CD4-positive, alpha-beta memory T cell (primary cell): Measurements from ENCODE around the gene WARS2. TPM values are rescaled to one million over a fixed set of nuclear protein-coding genes. Genes with fewer than 3 reads are reported as not detected.

Source experiments
- CTCF ChIA-PET: fragments of 350-600 bp; sonication (Branson Sonifier 250); formaldehyde crosslinking; loops from one replicate; lab custom pipeline; 2021; ENCODE audit warnings: inconsistent platforms; ENCODE audit not compliant: partially characterized antibody; lab: Charles Lee
- POLR2A ChIA-PET: fragments of 350-600 bp; sonication (Branson Sonifier 250); formaldehyde crosslinking; loops from one replicate; lab custom pipeline; 2021; ENCODE audit not compliant: partially characterized antibody; lab: Charles Lee
- DNase-seq, 5 donors: peaks; one replicate each; pipeline versions ENCODE4 v3.0.0 to v3.0.0-alpha.2; 2020 to 2022; ENCODE audit warnings: mixed read lengths in 1 of 5
- H3K27ac ChIP-seq: one replicate; pipeline ENCODE4 v1.7.0; 2013; ENCODE audit warnings: low read depth, low read length
- H3K27me3 ChIP-seq: 2 replicates; pipeline ENCODE4 v1.7.0; 2013; ENCODE audit warnings: mild to moderate bottlenecking, low read length, moderate library complexity; ENCODE audit not compliant: insufficient read depth
- H3K36me3 ChIP-seq: 2 replicates; pipeline ENCODE4 v1.7.0; 2013; ENCODE audit warnings: mild to moderate bottlenecking, low read length, moderate library complexity; ENCODE audit not compliant: insufficient read depth
- H3K4me1 ChIP-seq: 2 replicates; pipeline ENCODE4 v1.7.0; 2013; ENCODE audit warnings: mild to moderate bottlenecking, low read length, moderate library complexity; ENCODE audit not compliant: insufficient read depth
- H3K4me3 ChIP-seq, 2 donors: one replicate each; pipeline ENCODE4 v1.7.0; 2013; ENCODE audit warnings: low read length in 2 of 2, mild to moderate bottlenecking in 1 of 2
- H3K9me3 ChIP-seq, 2 donors: one replicate each; pipeline ENCODE4 v1.7.0; 2013; ENCODE audit warnings: low read length in 2 of 2, control low read depth in 1 of 2; ENCODE audit not compliant: control insufficient read depth in 1 of 2
- H3K27ac Mint-ChIP-seq, 7 donors: one replicate each; pipeline ENCODE4 v1.8.0; 2020 to 2021; ENCODE audit warnings: mixed read lengths in 7 of 7, mild to moderate bottlenecking in 6 of 7, inconsistent platforms in 3 of 7, moderate library complexity in 3 of 7
- H3K27me3 Mint-ChIP-seq, 2 donors: one replicate each; pipeline ENCODE4 v1.8.0; 2020 to 2021; ENCODE audit warnings: mixed read lengths in 2 of 2
- H3K36me3 Mint-ChIP-seq, 2 donors: one replicate each; pipeline ENCODE4 v1.8.0; 2020 to 2021; ENCODE audit warnings: mixed read lengths in 2 of 2, inconsistent platforms in 1 of 2, mild to moderate bottlenecking in 1 of 2
- H3K4me1 Mint-ChIP-seq, 4 donors: one replicate each; pipeline ENCODE4 v1.8.0; 2020 to 2021; ENCODE audit warnings: mixed read lengths in 4 of 4, mild to moderate bottlenecking in 1 of 4
- H3K4me3 Mint-ChIP-seq, 8 donors: one replicate each; pipeline ENCODE4 v1.8.0; 2020 to 2021; ENCODE audit warnings: mixed read lengths in 8 of 8, mild to moderate bottlenecking in 7 of 8, moderate library complexity in 6 of 8, inconsistent platforms in 3 of 8
- H3K9me3 Mint-ChIP-seq, 8 donors: one replicate each; pipeline ENCODE4 v1.8.0; 2020 to 2021; ENCODE audit warnings: mixed read lengths in 8 of 8, mild to moderate bottlenecking in 5 of 8, inconsistent platforms in 3 of 8, moderate library complexity in 1 of 8
- intact Hi-C: fragments of 100-400 bp; cut with micrococcal nuclease; formaldehyde crosslinking; loops from one replicate; pipeline ENCODE4 v1.15.1; 2023
- polyA plus RNA-seq, 2 donors: library from polyadenylated mRNA; unstranded; fragments of 300-500 nt; fragmentation: Illumina TruSeq; gene quantifications; one replicate each; pipeline ENCODE4 v1.2.3, GENCODE V29; 2021
- total RNA-seq, 2 experiments: library from RNA; stranded (reverse); gene quantifications; one replicate each; pipeline ENCODE4 v1.2.3, GENCODE V29; 2021

Gene WARS2
- total and polyA plus RNA-seq, 4 experiments from 2014 or later = 6.9 to 12.4 (median 10.4) TPM

DNA sequence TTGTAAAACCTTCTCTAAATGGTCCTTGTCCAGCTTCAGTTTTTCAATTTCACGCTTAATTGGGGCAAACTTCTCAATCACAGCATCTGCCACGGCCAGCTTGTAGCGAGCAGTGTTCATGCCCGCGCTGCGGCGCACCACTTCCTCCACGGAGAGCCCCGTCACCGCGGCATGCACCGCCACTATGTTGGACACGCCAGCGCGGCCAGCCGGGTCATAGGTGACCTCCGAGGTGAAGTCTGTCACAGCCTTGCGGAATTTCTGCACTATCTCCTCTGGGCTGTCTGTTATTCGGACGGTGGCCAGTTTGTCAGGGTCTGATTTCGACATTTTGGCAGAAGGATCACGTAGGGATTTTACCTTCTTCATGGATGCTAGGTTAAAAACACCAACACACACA, 107.5 kb downstream of the WARS2 start:
- no peaks in the 10 kb centered on the region for H3K27me3 Mint-ChIP-seq
- Histone ChIP-seq H3K4me3 (no peak overlapping the region), H3K27ac (no peak overlapping the region), H3K9me3 (no peaks in the 10 kb centered on the region), H3K27me3 (no peaks in the 10 kb centered on the region), H3K4me1 (no peaks in the 10 kb centered on the region), H3K36me3 (no peaks in the 10 kb centered on the region)
- H3K9me3 Mint-ChIP-seq = peaks cover 0 to 8% (median 0%) of the 10 kb centered on the region in 8 donors
- H3K27ac Mint-ChIP-seq = no peak overlapping the region
- DNase-seq = no peak
- CTCF ChIA-PET = no interaction called here
- no peaks in the 10 kb centered on the region for H3K4me1 Mint-ChIP-seq
- intact Hi-C loops = no loop called here
- peaks cover 59 to 86% of the 10 kb centered on the region in 2 donors for H3K36me3 Mint-ChIP-seq
- no peak overlapping the region for H3K4me3 Mint-ChIP-seq
- POLR2A ChIA-PET = no interaction called here

DNA sequence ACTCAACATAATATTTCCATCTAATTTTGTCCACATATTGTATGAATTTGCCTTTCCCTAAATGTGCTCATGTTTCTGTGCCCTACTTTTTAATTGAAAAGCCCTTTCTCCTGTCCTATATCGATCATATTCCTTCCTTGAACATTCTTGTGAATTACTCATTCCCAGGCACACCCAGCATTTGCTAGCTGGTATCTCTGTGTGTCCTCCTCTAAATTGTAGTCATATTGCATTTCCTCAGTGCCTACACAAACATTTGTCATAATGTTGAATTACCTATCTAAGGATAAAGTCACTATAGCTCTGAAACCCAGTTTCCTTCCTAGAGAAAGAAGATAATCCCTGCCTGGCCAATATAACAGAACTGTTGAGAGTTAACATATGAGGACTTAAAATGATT, 112.7 kb downstream of the WARS2 start:
- Histone ChIP-seq H3K27me3 (no peaks in the 10 kb centered on the region), H3K4me1 (no peaks in the 10 kb centered on the region), H3K27ac (no peak overlapping the region), H3K36me3 (no peaks in the 10 kb centered on the region), H3K9me3 (no peaks in the 10 kb centered on the region), H3K4me3 (no peak overlapping the region)
- Mint-ChIP-seq H3K36me3 (peaks cover 41 to 48% of the 10 kb centered on the region in 2 donors), H3K9me3 (peaks cover 0 to 16% (median 6%) of the 10 kb centered on the region in 8 donors), H3K27me3 (no peaks in the 10 kb centered on the region), H3K27ac (no peak overlapping the region), H3K4me3 (no peak overlapping the region), H3K4me1 (no peaks in the 10 kb centered on the region)
- intact Hi-C loops = no loop called here
- POLR2A ChIA-PET = no interaction called here
- no peak for DNase-seq
- CTCF ChIA-PET = no interaction called here

DNA sequence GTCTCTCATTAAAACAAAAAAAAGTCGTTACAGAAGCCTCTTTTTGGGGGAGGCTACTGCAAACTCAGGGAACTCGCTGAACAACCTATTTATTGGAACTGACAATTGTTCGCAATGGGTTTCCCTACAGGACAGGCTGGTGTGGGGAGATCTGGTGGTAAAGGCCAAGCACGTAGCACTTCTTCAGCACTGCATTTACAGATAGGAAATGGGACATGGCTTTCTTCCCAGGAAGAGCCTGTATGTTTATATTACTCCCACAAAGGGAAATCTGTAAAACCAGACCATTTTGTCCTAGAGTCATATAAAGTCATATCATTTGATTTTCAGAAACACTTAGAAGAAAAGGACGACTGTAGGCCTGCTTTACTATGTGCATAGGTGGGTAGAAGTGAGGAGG, 113.5 kb downstream of the WARS2 start:
- Histone ChIP-seq H3K9me3 (no peaks in the 10 kb centered on the region), H3K4me1 (no peaks in the 10 kb centered on the region), H3K36me3 (no peaks in the 10 kb centered on the region), H3K27ac (no peak overlapping the region), H3K4me3 (no peak overlapping the region), H3K27me3 (no peaks in the 10 kb centered on the region)
- Mint-ChIP-seq H3K27ac (no peak overlapping the region), H3K9me3 (peaks cover 0 to 16% (median 6%) of the 10 kb centered on the region in 8 donors), H3K27me3 (no peaks in the 10 kb centered on the region), H3K4me1 (no peaks in the 10 kb centered on the region), H3K36me3 (peaks cover 33 to 43% of the 10 kb centered on the region in 2 donors), H3K4me3 (no peak overlapping the region)
- POLR2A ChIA-PET = no interaction called here
- intact Hi-C loops = no loop called here
- CTCF ChIA-PET = no interaction called here
- DNase-seq = no peak

DNA sequence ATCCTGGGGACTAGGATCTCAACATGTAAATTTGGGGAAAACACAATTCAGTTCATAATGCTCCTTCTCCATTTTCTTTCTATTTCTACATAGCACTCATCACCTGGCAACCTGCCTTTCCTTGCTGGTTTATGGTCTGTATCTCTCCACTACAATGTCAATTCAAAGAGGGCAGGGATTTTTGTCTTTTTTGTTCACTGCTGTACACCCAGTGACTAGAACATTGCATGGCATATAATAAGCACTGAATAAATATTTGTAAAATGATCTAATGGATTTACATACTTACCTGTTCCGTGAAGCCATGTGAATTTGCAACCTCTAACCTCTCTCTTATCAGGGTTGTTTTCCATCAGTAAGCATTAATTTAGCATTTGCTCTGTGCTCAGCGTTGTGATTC, 124.9 kb downstream of the WARS2 start:
- no peak overlapping the region for H3K27ac Mint-ChIP-seq
- Histone ChIP-seq H3K4me1 (no peaks in the 10 kb centered on the region), H3K27ac (no peak overlapping the region), H3K36me3 (no peaks in the 10 kb centered on the region), H3K27me3 (no peaks in the 10 kb centered on the region), H3K4me3 (no peak overlapping the region), H3K9me3 (no peaks in the 10 kb centered on the region)
- intact Hi-C loops = no loop called here
- peaks cover 3 to 56% (median 26%) of the 10 kb centered on the region in 8 donors for H3K9me3 Mint-ChIP-seq
- no peak overlapping the region for H3K4me3 Mint-ChIP-seq
- ChIA-PET CTCF (no interaction called here), POLR2A (no interaction called here)
- H3K36me3 Mint-ChIP-seq = peaks cover 25 to 55% of the 10 kb centered on the region in 2 donors
- H3K4me1 Mint-ChIP-seq = no peaks in the 10 kb centered on the region
- H3K27me3 Mint-ChIP-seq = peaks cover 12 to 15% of the 10 kb centered on the region in 2 donors
- DNase-seq = no peak

- Mint-ChIP-seq H3K27me3 (peaks cover 30 to 35% of the 10 kb centered on the region in 2 donors), H3K9me3 (peaks cover 3 to 55% (median 22%) of the 10 kb centered on the region in 8 donors), H3K27ac (no peak overlapping the region), H3K36me3 (peaks cover 7 to 29% of the 10 kb centered on the region in 2 donors), H3K4me1 (peaks cover 6 to 12% (median 10%) of the 10 kb centered on the region in 4 donors), H3K4me3 (no peak overlapping the region)
- no peaks in the 10 kb centered on the region for H3K9me3 ChIP-seq
- no peak overlapping the region for H3K27ac ChIP-seq
- ChIA-PET POLR2A (no interaction called here), CTCF (no interaction called here)
- peaks cover 12% of the 10 kb centered on the region for H3K27me3 ChIP-seq
- no peak overlapping the region for H3K4me3 ChIP-seq
- H3K4me1 ChIP-seq = peaks cover 10% of the 10 kb centered on the region
- H3K36me3 ChIP-seq = no peaks in the 10 kb centered on the region
- DNase-seq = no peak
- intact Hi-C loops = no loop called here
These were observed 128.1 kb downstream of the WARS2 start for GRCh38 chr1:119012383-119012782.

- Mint-ChIP-seq H3K9me3 (peaks cover 3 to 55% (median 22%) of the 10 kb centered on the region in 8 donors), H3K4me3 (no peak overlapping the region), H3K4me1 (peaks cover 6 to 12% (median 10%) of the 10 kb centered on the region in 4 donors), H3K27me3 (peaks cover 30 to 35% of the 10 kb centered on the region in 2 donors), H3K36me3 (peaks cover 7 to 29% of the 10 kb centered on the region in 2 donors), H3K27ac (no peak overlapping the region)
- peaks cover 10% of the 10 kb centered on the region for H3K4me1 ChIP-seq
- no peak for DNase-seq
- POLR2A ChIA-PET = no interaction called here
- CTCF ChIA-PET = no interaction called here
- H3K27me3 ChIP-seq = peaks cover 19% of the 10 kb centered on the region
- no peak overlapping the region for H3K27ac ChIP-seq
- no peaks in the 10 kb centered on the region for H3K36me3 ChIP-seq
- no peaks in the 10 kb centered on the region for H3K9me3 ChIP-seq
- intact Hi-C loops = no loop called here
- no peak overlapping the region for H3K4me3 ChIP-seq
These were observed 128.7 kb downstream of the WARS2 start for GRCh38 chr1:119011706-119012105.

- no peak for DNase-seq
- CTCF ChIA-PET = no interaction called here
- Histone ChIP-seq H3K36me3 (no peaks in the 10 kb centered on the region), H3K27me3 (peaks cover 22% of the 10 kb centered on the region), H3K4me1 (peaks cover 10% of the 10 kb centered on the region), H3K4me3 (no peak overlapping the region), H3K9me3 (no peaks in the 10 kb centered on the region), H3K27ac (no peak overlapping the region)
- no peak overlapping the region for H3K27ac Mint-ChIP-seq
- H3K4me3 Mint-ChIP-seq = no peak overlapping the region
- peaks cover 35 to 39% of the 10 kb centered on the region in 2 donors for H3K27me3 Mint-ChIP-seq
- H3K4me1 Mint-ChIP-seq = peaks cover 6 to 16% (median 10%) of the 10 kb centered on the region in 4 donors
- intact Hi-C loops = no loop called here
- POLR2A ChIA-PET = no interaction called here
- peaks cover 3 to 57% (median 23%) of the 10 kb centered on the region in 8 donors for H3K9me3 Mint-ChIP-seq
- H3K36me3 Mint-ChIP-seq = peaks cover 7 to 29% of the 10 kb centered on the region in 2 donors
These were observed 129.3 kb downstream of the WARS2 start for GRCh38 chr1:119011116-119011515.
